HG03045 (cell line): ENCODE results near the gene GPANK1.

ENCODE experiments used
- ATAC-seq: cut with Tn5 transposase; IDR thresholded peaks from one replicate; pipeline ENCODE4 v1.9.1; 2021; ENCODE audit warnings: mild to moderate bottlenecking, moderate library complexity; ENCODE audit not compliant: unreplicated experiment

Gene GPANK1

DNA sequence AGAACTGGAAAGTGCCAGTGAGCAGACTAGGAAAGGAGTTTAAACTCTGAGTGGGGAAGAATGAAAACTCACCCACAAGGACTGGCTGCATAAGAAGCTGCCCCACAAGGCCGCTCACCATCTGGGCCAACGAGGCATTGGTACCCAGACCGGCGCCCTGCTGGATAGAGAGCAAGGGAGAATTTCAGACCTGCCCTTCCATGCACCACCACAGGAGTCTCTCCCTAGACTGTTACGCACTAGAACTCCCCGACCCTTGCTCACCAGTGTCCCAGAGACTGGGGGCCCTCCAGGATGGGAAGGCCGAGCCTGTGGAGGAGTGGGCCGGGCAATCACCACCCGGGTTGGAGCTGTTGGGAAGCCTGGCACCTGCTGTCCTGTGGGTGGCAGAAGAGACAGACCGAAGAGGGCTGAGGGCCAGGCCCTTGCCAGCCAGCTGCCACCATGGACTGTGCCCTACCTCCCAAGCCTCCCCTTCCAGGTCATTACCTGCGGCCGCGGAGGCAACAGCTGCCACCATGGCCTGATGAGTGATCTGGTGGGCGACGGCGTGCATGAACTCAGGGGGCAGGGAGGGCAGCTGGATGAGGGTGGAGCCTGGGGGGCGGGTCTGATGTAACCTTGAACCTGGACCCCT, 20.9 kb downstream of the GPANK1 start:
- no peak for ATAC-seq

- ATAC-seq: no peak
Measured at GRCh38 chr6:31642798-31643570, 21.8 kb downstream of the GPANK1 start.

GRCh38 chr6:31641370-31641769, 23.4 kb downstream of the GPANK1 start:
- no peak for ATAC-seq

DNA sequence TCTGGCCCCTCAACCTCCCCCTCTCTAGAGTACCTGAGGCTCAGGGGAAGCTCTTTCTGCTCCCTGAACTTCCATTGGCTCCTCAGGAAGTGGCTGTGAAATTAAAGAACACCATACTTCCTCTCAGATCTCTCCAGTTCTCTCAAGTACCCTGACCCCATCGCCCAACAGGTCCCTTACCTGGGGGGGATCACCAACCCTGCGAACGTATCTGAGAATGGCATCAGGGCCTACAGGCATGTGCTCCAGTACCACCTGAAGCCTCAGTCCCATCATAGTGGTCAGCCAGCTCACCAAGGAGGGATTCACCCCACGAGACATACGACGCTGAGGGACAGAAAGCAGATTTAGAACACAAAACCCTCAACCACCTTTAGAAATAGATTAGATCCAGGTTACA, 24.2 kb downstream of the GPANK1 start:
- ATAC-seq: no peak

DNA sequence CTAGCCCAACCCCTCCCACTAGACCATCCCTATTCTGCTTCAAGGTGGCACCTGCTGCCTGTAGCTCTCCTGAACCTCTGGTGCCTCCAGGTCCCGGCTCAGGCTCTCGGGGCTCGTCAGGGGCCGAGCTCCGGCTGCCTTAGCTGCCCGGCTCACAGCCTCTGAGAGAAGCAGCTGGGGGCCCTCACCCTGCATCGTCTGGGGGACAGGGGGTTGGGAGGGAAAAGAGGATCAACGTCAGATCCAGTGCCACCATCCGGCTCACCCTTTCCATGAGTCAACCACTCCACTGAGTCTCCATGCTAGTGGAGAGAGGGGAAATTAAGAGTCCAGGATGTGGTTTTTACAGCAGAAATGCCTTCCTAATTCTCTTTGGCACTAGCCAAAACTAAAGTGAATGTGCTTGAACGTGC, 25.3 kb downstream of the GPANK1 start:
- no peak for ATAC-seq

GRCh38 chr6:31639043-31639442, 25.8 kb downstream of the GPANK1 start:
- ATAC-seq: no peak

DNA sequence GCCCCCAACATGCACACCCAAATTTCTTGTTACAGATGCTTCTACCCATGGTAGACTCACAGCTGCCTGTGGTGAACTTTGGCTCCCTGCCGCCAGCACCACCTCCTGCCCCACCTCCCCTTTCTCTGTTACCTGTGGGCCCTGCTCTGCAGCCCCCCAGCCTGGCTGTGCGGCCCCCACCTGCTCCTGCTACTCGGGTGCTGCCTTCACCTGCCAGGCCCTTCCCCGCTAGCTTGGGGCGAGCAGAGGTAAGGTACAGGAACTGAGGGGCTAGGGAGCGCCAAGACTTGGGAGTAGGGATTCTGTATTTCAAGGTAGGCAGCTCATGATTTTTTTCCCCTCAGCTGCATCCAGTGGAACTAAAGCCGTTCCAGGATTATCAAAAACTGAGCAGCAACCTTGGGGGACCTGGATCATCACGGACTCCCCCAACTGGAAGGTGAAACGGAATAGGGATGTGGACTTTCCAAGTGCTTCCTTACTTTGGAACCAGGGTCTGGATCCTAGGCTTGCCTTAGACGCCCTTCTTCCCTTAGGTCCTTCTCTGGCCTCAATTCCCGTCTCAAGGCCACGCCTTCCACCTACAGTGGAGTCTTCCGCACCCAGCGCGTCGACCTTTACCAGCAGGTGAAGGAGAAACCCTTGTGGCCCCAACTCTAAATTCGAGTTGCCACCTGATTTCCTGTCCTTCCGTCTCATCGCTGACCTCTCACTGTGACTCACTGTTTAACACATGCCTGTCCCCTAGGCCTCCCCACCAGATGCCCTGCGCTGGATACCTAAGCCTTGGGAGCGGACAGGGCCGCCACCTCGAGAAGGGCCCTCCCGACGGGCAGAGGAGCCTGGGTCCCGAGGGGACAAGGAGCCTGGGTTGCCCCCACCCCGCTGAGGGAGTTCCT, 27.9 kb downstream of the GPANK1 start:
- ATAC-seq: no peak

- no peak for ATAC-seq
Measured at GRCh38 chr6:31634969-31635575, 29.7 kb downstream of the GPANK1 start.

DNA sequence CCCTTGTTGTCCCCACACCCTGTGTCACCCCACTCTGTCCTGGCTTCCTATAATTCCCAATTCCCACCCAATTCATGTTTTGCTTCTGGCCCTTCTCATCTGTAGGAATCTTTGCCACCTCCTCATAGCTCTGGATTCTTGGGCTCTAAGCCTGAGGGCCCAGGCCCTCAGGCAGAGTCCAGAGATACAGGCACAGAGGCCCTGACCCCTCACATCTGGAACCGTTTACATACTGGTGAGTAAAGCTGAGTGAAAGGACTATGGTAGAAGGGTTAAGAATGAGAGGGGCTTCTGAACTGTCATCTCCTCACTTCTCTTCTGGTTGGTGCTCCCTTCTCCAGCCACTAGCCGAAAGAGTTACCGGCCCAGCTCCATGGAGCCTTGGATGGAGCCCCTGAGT, 30.7 kb downstream of the GPANK1 start:
- ATAC-seq: no peak

DNA sequence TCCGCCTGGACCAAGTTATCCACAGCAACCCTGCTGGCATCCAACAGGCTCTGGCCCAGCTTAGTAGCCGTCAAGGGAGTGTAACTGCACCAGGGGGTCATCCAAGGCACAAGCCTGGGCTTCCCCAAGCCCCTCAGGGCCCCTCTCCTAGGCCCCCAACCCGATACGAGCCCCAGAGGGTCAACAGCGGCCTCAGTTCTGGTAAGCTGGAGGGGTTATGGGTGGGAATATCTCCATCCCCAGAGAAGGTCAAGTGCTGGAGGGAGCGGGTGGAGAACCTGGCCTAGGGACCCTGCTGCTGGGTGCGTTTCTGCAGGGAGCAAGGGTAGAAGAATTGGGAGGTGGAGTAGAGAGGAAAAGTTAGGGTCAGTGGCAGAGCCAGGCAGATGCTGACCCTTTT, 31.4 kb downstream of the GPANK1 start:
- ATAC-seq: no peak

DNA sequence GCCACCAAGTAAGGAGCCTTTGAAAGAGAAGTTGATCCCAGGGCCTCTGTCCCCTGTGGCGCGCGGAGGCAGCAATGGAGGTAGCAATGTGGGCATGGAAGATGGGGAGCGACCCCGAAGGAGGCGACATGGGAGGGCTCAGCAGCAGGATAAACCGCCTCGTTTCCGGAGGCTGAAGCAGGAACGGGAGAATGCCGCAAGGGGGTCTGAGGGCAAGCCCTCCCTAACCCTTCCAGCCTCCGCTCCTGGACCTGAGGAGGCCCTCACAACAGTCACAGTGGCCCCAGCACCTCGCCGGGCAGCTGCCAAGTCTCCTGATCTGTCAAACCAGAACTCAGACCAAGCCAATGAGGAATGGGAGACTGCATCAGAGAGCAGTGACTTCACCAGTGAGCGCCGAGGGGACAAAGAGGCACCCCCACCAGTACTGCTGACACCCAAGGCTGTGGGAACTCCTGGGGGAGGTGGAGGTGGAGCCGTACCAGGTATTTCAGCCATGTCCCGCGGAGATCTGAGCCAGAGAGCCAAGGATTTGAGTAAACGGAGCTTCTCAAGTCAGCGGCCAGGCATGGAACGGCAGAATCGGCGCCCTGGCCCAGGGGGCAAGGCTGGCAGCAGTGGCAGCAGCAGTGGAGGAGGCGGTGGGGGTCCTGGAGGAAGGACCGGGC, 32.4 kb downstream of the GPANK1 start:
- ATAC-seq: no peak

- ATAC-seq: no peak
Measured at GRCh38 chr6:31631681-31632278, 33.0 kb downstream of the GPANK1 start.

GRCh38 chr6:31631209-31631608, 33.6 kb downstream of the GPANK1 start:
- no peak for ATAC-seq

DNA sequence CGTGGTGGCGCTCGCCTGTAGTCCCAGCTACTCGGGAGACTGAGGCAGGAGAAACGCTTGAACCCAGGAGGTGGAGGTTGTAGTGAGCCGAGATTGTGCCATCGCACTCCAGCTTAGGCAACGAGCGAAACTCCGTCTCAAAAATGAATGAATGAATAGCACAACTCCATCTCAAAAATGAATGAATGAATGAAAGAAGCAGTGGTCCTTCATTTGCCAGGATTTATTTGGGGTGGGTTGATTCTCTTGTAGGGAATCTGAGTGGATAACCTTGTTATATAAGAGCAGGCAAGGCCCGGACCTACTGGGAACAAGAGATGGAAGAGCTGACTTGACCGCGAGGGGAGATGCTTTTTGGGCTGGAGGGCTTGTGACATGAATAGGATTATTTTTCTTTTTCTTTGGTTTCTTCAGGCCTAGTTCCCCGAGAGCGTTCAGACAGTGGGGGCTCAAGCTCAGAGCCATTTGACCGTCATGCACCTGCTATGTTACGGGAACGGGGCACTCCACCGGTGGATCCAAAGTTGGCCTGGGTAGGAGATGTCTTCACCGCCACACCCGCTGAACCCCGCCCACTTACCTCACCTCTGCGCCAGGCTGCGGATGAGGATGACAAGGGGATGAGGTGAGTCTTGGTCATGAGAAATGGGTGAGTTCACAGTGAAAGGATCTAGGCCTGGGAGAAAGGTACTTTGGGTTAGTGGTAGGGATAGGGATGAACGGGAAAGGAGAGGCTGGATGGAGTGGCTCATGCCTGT, 34.4 kb downstream of the GPANK1 start:
- ATAC-seq: no peak

GRCh38 chr6:31629014-31629413, 35.8 kb downstream of the GPANK1 start:
- ATAC-seq: no peak

- no peak for ATAC-seq
Measured at GRCh38 chr6:31627690-31628287, 37.0 kb downstream of the GPANK1 start.

DNA sequence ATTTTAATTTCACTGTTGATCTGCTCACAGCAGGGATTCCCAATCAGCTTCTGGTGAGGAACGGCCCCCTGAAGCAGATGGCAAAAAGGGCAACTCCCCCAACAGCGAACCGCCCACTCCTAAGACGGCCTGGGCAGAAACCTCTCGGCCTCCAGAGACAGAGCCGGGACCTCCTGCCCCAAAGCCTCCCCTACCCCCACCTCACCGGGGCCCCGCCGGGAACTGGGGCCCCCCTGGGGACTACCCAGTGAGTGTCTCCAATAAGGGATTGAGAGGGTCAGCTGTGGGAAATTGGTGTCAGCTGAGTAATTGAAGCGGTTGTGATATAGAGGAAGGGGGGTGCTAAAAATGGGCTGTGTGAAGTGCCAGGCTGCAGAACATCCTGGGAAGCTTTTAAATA, 37.8 kb downstream of the GPANK1 start:
- no peak for ATAC-seq

DNA sequence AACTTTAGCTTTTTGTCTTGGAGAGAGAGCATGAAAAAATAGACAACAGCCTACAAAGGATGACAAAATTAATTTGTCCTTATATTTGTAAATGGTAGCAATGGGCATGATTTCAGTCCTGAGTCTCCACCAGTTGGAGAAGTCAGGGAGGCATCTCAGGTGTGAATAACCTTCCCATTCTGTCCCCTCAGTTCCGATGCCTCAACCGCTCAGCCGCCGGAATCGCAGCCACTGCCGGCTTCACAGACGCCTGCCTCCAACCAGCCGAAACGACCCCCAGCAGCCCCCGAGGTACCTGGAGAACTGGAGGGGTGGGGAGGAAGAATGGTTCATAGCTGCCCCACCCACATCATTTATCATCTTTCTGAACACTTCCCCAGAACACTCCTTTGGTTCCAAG, 40.7 kb downstream of the GPANK1 start:
- ATAC-seq: no peak

DNA sequence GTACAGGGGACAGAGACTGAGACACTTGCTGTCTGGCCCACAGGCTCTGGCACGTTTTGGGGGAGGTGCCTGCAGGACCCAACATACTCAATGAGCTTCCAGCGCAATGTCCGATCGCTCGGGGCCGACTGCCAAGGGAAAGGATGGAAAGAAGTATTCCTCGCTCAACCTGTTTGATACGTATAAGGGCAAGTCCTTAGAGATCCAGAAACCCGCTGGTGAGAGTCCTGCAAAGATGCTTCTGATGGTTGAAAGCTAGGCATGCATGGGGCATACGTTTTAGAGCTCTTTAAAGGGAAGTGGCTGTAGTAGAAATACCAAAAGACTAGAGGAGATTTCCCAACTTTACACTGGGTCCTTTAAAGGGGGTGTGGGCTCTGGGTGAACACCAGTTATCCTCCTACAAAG, 42.1 kb downstream of the GPANK1 start:
- no peak for ATAC-seq
